Measurements from ENCODE around the gene TSGA10IP.
A peak's percentile ranks its signal among the peaks of the same experiment; 100 is the strongest.

Gene TSGA10IP

DNA sequence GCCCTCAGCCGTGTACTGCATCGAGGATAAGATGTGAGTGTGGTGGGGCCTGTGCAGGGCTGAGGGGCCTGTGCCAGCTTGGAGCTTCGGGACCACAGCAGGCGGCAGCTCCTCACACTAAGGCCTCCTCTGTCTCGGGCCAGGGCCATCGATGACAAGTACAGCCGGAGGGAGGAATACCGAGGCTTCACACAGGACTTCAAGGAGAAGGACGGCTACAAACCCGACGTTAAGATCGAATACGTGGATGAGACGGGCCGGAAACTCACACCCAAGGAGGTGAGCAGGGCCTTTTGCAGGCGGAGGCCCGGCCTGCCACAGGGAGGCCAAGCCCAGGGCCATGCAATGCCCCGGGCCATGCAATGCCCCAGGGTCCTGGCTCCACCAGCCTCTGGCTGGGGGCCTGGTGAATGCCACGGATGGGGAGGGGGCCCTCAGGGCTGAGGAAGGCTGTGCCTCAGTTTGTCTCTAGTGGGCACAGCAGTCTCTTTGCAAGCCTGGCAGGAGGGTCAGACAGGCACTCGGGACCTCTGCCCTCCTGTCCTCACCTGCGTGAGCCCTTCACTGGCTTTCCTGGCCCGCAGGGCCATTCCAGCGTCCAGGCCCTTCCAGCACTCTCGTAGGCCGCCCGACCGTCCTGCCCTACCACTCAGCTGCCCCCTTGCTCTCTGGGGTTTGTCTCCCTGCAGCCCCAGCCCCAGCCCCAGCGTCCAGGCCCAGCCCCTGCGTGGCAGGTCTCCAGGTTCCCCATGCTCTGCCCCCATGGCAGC is 32.5 kb downstream of the TSGA10IP start:
- DNase-seq (ENCODE audit: low read depth) = no peak

DNA sequence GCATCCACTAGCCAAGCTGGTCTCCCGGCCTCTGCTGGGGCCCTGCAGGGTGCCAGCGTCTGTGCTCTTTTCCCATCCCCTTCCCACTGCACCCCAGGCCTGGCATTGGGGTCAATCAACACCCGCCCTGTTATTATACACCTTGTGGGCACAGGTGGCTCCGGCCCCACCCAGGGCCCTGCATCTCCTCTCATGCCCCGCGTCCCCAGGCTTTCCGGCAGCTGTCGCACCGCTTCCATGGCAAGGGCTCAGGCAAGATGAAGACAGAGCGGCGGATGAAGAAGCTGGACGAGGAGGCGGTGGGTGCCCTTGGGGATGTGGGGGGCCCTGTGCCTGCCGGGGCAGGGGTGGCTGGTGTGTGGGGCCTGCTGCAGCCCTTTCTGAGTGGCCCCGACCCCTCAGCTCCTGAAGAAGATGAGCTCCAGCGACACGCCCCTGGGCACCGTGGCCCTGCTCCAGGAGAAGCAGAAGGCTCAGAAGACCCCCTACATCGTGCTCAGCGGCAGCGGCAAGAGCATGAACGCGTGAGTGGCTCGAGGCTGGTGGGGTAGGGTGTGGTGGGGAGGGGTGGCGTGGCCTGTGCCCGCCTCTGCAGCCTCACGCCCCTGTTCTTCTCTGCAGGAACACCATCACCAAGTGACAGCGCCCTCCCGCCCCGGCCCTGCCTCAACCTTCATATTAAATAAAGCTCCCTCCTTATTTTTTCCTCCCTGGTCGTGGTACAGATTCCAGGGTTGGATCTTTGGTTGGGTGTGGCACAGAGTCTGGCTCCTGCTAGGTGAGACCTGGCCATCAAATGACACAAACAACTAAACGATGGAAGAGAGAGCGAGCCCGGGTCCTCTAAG is 33.3 kb downstream of the TSGA10IP start:
- DNase-seq (ENCODE audit: low read depth) = no peak

DNA sequence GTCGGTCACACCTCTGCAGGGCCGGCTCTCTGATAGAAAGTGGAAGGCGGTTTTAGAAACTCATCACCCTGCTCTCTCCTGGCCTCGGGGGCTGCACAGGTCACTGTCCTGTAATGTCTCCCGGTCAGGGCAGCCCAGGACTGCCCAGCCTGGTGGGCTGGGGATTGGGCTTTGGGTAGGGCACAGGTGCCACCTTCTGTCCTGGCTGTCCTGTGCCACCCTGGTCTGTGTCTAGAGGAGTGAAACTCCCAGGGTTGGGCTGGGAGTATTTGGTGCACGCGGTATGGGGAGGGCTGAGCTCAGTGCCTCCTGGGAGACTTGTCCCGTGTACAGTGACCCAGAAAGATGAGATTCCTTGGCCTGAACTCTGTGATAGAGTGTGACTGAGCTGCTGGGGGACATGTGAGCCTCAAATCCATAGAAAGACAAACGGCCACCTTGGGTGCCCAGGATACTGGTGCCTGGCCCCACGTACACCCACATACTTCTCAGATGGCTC is 34.0 kb downstream of the TSGA10IP start:
- no peak for DNase-seq (ENCODE audit: low read depth)

- DNase-seq (ENCODE audit: low read depth) = no peak
These were observed 35.9 kb downstream of the TSGA10IP start for GRCh38 chr11:65981101-65981740.

DNA sequence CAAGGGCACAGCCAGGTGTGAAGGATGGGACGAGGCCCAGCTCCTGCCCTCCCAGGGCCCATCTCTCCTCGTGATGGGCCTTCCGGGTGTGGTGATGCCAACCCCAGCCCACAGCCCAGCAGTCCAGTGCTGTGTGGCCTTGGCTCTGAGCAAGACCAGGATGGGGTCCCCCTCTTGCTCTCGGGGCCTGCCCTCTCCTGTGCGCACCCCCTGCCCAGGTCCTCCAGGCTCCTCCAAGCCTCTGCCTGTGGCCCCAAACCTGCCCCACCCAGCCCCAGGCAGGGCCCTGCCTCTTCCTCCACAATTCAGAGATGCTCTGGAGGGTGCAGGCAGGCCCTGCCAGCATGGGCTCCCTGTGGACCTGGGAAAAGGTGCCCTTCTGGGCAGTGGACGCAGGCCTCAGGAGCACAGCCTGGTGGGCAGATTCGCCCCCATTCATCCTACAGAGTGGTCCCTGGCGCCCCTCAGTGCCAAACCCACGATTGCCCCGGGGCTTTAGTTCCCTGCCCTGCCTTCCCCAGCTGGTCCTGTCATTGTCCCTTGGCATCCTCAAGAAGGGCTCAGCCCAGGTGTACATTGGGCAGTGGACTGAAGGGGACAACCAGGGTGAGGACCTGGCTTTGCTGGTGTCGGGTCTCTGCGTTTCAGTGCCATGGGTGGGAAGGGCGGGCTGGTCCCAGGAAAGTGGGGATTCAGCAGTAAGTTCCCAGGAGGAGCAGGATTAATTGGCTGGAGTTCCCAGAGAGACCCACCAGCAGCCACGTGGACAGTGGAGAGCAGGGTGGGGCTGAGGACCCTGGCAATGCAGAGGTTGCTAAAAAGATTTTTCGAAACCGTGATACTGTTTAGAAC is 36.9 kb downstream of the TSGA10IP start:
- no peak for DNase-seq (ENCODE audit: low read depth)

DNA sequence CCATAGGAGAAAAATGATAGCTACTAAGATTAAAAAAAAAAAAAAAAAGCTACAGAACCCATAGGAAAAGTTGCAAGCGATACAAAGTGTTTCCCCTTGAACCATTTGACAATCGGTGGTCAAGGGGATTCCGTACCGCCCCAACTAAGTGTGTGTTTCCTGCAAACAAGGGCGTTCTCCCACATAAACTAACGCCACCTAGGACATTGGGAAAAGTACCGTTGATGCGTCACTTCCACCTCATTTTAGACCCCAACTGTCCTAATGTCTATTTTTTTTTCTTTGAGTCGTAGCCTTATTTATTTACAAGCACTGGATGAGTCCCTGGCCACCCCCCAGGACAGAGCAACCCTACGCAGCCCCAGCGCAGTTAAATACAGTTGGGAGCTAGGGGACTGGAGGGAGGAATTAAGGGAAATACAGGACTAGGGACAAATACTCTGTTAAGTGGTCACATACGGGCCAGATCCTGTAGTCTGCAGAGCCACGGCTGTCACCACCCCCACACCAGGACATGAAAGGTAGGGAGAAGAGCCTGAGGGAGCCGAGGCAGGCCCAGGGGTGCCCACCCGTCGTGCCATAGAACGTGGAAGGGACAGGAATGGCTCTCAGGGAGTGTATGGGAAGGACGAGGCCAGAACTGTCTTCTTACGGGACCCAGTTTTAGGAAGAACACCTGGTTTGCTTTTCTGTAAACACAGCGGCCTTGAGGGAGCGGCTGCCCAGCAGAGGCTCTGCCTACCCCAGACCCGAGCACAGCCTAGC is 37.7 kb downstream of the TSGA10IP start:
- no peak for DNase-seq (ENCODE audit: low read depth)

DNA sequence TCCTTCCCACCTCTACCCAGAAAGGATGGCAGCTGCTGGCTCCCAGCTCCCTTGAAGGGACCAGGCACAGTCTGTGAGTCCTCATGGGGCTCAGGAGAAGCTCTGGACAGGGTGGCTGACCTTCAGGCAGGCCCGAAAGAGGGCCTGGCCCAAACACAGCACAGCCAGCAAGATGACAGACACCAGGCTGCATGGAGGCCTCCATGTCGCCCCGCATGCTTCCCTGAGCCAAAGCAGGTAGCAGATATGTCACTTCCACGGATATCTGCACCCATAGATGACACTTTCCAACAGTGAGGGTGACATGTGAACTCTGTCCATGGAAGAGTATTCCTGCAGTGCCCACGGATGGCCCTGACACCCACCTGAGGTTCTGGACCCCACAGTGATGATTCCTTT is 38.3 kb downstream of the TSGA10IP start:
- DNase-seq (ENCODE audit: low read depth) = no peak

- DNase-seq (ENCODE audit: low read depth) = no peak
These were observed 42.1 kb downstream of the TSGA10IP start for GRCh38 chr11:65987336-65987735.

- DNase-seq (ENCODE audit: low read depth) = peak; percentile 95
These were observed 43.7 kb downstream of the TSGA10IP start for GRCh38 chr11:65988791-65989592.

- DNase-seq (ENCODE audit: low read depth) = no peak
These were observed 46.8 kb downstream of the TSGA10IP start for GRCh38 chr11:65992056-65992455.

GRCh38 chr11:65997286-65997685 is 52.0 kb downstream of the TSGA10IP start:
- DNase-seq (ENCODE audit: low read depth) = no peak

GRCh38 chr11:66001942-66002647 is 56.8 kb downstream of the TSGA10IP start, which contains the start of the genes BANF1 and EIF1AD:
TSS of gene BANF1 (plus strand) at chr11:66002503. CDS start at chr11:66003251, 748 bp downstream.
TSS of gene EIF1AD (minus strand) at chr11:66002157. CDS start at chr11:66000389, 1,768 bp downstream.
- peak; percentile 96 for DNase-seq (ENCODE audit: low read depth)

GRCh38 chr11:66002648-66003225 is 57.5 kb downstream of the TSGA10IP start:
- peak; percentile 16 for DNase-seq (ENCODE audit: low read depth)

- no peak for DNase-seq (ENCODE audit: low read depth)
These were observed 58.0 kb downstream of the TSGA10IP start for GRCh38 chr11:66003291-66003690.

DNA sequence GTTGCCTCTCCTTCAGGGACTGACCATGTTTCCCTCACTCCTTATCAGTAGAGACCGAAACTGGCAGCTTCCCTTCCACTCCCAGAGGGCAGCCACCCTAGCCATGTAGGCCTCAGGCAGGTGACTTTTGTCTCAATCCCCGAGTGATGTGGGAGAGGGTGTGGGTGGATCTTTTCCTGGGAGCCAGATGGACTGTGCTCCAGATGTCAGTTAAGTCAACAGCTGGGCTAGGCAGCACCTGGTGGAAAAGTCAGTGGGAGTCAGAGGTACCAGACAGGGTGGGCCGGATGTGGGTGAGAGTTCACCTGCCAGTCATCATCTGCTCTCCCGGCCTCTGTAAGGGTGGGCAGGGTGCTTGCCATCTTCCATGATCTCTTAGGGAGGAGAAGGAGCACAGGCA is 58.9 kb downstream of the TSGA10IP start:
- no peak for DNase-seq (ENCODE audit: low read depth)

DNA sequence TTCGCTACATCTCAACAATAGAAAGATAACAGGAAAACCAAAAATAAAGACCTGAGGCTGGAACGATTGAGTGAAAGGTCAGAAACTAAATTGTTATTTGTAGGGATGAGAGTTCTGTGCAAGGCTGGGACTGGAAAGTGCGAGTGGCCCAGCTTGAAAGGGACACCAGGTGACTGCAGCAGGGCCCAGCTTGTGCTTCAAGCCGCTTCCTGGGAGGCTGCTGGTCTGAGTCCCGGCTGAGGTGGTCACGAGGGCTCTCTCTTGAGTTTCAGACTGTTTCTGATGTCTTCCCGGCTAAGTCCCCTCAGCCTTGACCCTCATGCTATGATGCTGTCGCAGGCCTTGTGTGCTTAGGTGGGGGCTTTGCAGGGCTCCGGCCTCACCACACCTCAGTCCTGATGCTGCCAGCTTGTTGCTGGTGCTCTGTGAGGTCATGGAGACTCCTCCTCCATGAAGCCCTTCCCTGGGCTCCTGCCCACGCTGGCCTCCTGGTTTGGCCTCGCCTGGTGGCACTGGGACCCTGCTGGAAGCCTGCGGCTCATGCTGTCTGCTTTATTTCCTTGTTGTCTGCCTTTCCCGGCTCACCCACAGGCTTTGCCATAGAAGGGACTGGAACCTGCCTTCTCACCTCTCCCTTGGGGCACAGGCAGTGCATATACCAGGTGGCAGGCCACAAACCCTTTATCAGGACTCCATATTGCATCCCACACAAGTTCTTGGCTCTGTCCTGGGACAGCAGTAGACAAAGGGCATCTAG is 61.0 kb downstream of the TSGA10IP start:
- DNase-seq (ENCODE audit: low read depth) = no peak

GRCh38 chr11:66006891-66007176 is 61.6 kb downstream of the TSGA10IP start:
- DNase-seq (ENCODE audit: low read depth) = no peak

- DNase-seq (ENCODE audit: low read depth) = no peak
These were observed 61.9 kb downstream of the TSGA10IP start for GRCh38 chr11:66007201-66007634.
